SU-DHL-6 (cell line): Measurements from ENCODE around the gene FRS2.

Experiments used
- H2AFZ ChIP-seq: fragments of 200-600 bp; sonication (generic); 2 replicates; pipeline ENCODE4 v1.6.1; 2014; ENCODE audit warnings: low read depth, mild to moderate bottlenecking, moderate library complexity, mixed read lengths, antibody characterized with exemption, low read length; ENCODE audit not compliant: severe bottlenecking
- H3F3A ChIP-seq: fragments of 200-600 bp; shearing (Covaris generic); 2 replicates; pipeline ENCODE4 v1.6.0; 2016; ENCODE audit warnings: antibody characterized with exemption, mild to moderate bottlenecking; ENCODE audit not compliant: insufficient read depth
- H3K27ac ChIP-seq: fragments of 200-600 bp; sonication (generic); 2 replicates; pipeline ENCODE4 v1.5.1; 2016; ENCODE audit warnings: low read depth, mild to moderate bottlenecking, low read length, moderate library complexity, mixed read lengths
- H3K27me3 ChIP-seq: fragments of 200-600 bp; sonication (generic), shearing (Covaris generic); 2 replicates; pipeline ENCODE4 v1.6.0; 2014; ENCODE audit warnings: mild to moderate bottlenecking, low read length
- H3K36me3 ChIP-seq: fragments of 200-600 bp; sonication (generic); 2 replicates; pipeline ENCODE4 v1.6.1; 2014; ENCODE audit warnings: mild to moderate bottlenecking, low read length, mixed read lengths
- H3K4me2 ChIP-seq: fragments of 300-600, 200-600 bp; shearing (Covaris generic), sonication (generic); 2 replicates; pipeline ENCODE4 v1.6.0; 2014; ENCODE audit warnings: low read length, low read depth, mild to moderate bottlenecking; ENCODE audit not compliant: poor library complexity, severe bottlenecking
- H3K4me3 ChIP-seq: fragments of 200-600 bp; sonication (generic); 2 replicates; pipeline ENCODE4 v1.5.1; 2014; ENCODE audit warnings: antibody characterized with exemption, low read length, mild to moderate bottlenecking, mixed read lengths; ENCODE audit not compliant: insufficient read depth, poor library complexity, severe bottlenecking
- H3K79me2 ChIP-seq: fragments of 200-600 bp; sonication (generic); 2 replicates; pipeline ENCODE4 v1.6.1; 2014; ENCODE audit warnings: mild to moderate bottlenecking, low read length, moderate library complexity; ENCODE audit not compliant: insufficient read depth
- H3K9ac ChIP-seq: fragments of 200-600 bp; sonication (generic); 2 replicates; pipeline ENCODE4 v1.7.0; 2014; ENCODE audit warnings: mild to moderate bottlenecking, low read length
- H3K9me2 ChIP-seq: fragments of 200-600 bp; sonication (generic); replicated peaks from 2 replicates; pipeline ENCODE4 v1.6.1; 2014; ENCODE audit warnings: low read length; ENCODE audit not compliant: insufficient read depth
- H3K9me3 ChIP-seq: fragments of 200-600 bp; sonication (generic); 2 replicates; pipeline ENCODE4 v1.6.1; 2014; ENCODE audit warnings: low read length, mixed read lengths; ENCODE audit not compliant: insufficient read depth
- H4K20me1 ChIP-seq: fragments of 200-600 bp; sonication (generic); 2 replicates; pipeline ENCODE4 v1.6.1; 2014; ENCODE audit warnings: low read depth, mild to moderate bottlenecking, antibody characterized with exemption, low read length, moderate library complexity, mixed read lengths
- CTCF ChIP-seq: fragments of 200-600 bp; sonication (generic); IDR thresholded peaks from one replicate; pipeline ENCODE4 v1.5.1; 2017; ENCODE audit warnings: antibody characterized with exemption, mild to moderate bottlenecking, low read length, moderate library complexity; ENCODE audit not compliant: insufficient read depth, poor library complexity, severe bottlenecking
- EZH2phosphoT487 ChIP-seq: fragments of 200-600 bp; sonication (generic), shearing (Covaris generic); conservative IDR thresholded peaks from 2 replicates; pipeline ENCODE4 v1.6.1; 2018; ENCODE audit warnings: mild to moderate bottlenecking, antibody characterized with exemption, low read length, moderate library complexity, mixed read lengths

FRS2 gene

GRCh38 chr12:69479675-69480074 lies 9.5 kb downstream of the FRS2 start:
- no peak for TF ChIP-seq EZH2phosphoT487
- TF ChIP-seq CTCF = no peak
- no peaks in the 10 kb centered on the region for H3K9me2 ChIP-seq

GRCh38 chr12:69480698-69481097 lies 10.5 kb downstream of the FRS2 start:
- H3K9me3 ChIP-seq = no peaks in the 10 kb centered on the region
- no peak overlapping the region for H3K4me2 ChIP-seq
- no peaks in the 10 kb centered on the region for H3K27me3 ChIP-seq
- H3K9ac ChIP-seq = no peak overlapping the region
- H3F3A ChIP-seq = peaks cover 2% of the 10 kb centered on the region
- H3K79me2 ChIP-seq = peaks cover 78% of the 10 kb centered on the region
- H2AFZ ChIP-seq = no peak overlapping the region
- no peak overlapping the region for H3K4me3 ChIP-seq
- peaks cover 12% of the 10 kb centered on the region for H4K20me1 ChIP-seq
- H3K36me3 ChIP-seq = no peaks in the 10 kb centered on the region
- no peak for TF ChIP-seq EZH2phosphoT487
- no peak for TF ChIP-seq CTCF
- no peaks in the 10 kb centered on the region for H3K9me2 ChIP-seq
- H3K27ac ChIP-seq = no peak overlapping the region

More at GRCh38 chr12:69479675-69480074, 9.5 kb downstream of the FRS2 start:
- Histone ChIP-seq H2AFZ (no peak overlapping the region), H3K4me2 (no peak overlapping the region), H3K36me3 (no peaks in the 10 kb centered on the region), H3K27me3 (no peaks in the 10 kb centered on the region), H3F3A (peaks cover 2% of the 10 kb centered on the region), H3K4me3 (no peak overlapping the region), H3K79me2 (peaks cover 83% of the 10 kb centered on the region), H4K20me1 (peaks cover 12% of the 10 kb centered on the region), H3K9me3 (no peaks in the 10 kb centered on the region), H3K27ac (no peak overlapping the region), H3K9ac (no peak overlapping the region)

GRCh38 chr12:69481133-69481532 lies 10.9 kb downstream of the FRS2 start:
- no peaks in the 10 kb centered on the region for H3K27me3 ChIP-seq
- no peak overlapping the region for H3K9ac ChIP-seq
- peaks cover 2% of the 10 kb centered on the region for H3F3A ChIP-seq
- H3K9me3 ChIP-seq = no peaks in the 10 kb centered on the region
- no peaks in the 10 kb centered on the region for H3K36me3 ChIP-seq
- no peak overlapping the region for H3K27ac ChIP-seq
- H3K4me2 ChIP-seq = no peak overlapping the region
- H3K4me3 ChIP-seq = no peak overlapping the region
- H3K79me2 ChIP-seq = peaks cover 76% of the 10 kb centered on the region
- no peak overlapping the region for H2AFZ ChIP-seq
- no peaks in the 10 kb centered on the region for H3K9me2 ChIP-seq
- TF ChIP-seq CTCF (no peak), EZH2phosphoT487 (no peak)
- peaks cover 12% of the 10 kb centered on the region for H4K20me1 ChIP-seq
